Globus pallidus (tissue), 1 donor: ENCODE results near the gene NEDD4L.

Source experiments
- DNase-seq: peaks from one replicate; pipeline ENCODE4 v3.0.0-alpha.2; 2015; ENCODE audit warnings: low spot score

The NEDD4L gene

GRCh38 chr18:58095655-58096054, 51.6 kb downstream of the NEDD4L start:
- no peak for DNase-seq

- no peak for DNase-seq
These were observed 52.6 kb downstream of the NEDD4L start for GRCh38 chr18:58096658-58097057.

GRCh38 chr18:58097121-58097906, 53.3 kb downstream of the NEDD4L start:
- no peak for DNase-seq

- no peak for DNase-seq
These were observed 53.8 kb downstream of the NEDD4L start for GRCh38 chr18:58097907-58098166.

GRCh38 chr18:58098706-58099105, 54.7 kb downstream of the NEDD4L start:
- no peak for DNase-seq

GRCh38 chr18:58100154-58100553, 56.1 kb downstream of the NEDD4L start:
- DNase-seq = no peak

GRCh38 chr18:58101291-58101794, 57.3 kb downstream of the NEDD4L start:
- DNase-seq = peak; percentile 98

- no peak for DNase-seq
These were observed 58.0 kb downstream of the NEDD4L start for GRCh38 chr18:58102018-58102417.

- no peak for DNase-seq
These were observed 58.8 kb downstream of the NEDD4L start for GRCh38 chr18:58102875-58103274.

- no peak for DNase-seq
These were observed 59.4 kb downstream of the NEDD4L start for GRCh38 chr18:58103339-58103985.

- DNase-seq = no peak
These were observed 60.1 kb downstream of the NEDD4L start for GRCh38 chr18:58104096-58104495.

GRCh38 chr18:58105206-58105887, 61.3 kb downstream of the NEDD4L start:
- no peak for DNase-seq

- no peak for DNase-seq
These were observed 61.8 kb downstream of the NEDD4L start for GRCh38 chr18:58105888-58106260.

GRCh38 chr18:58106289-58107070, 62.5 kb downstream of the NEDD4L start:
- no peak for DNase-seq

- DNase-seq = no peak
These were observed 65.2 kb downstream of the NEDD4L start for GRCh38 chr18:58109256-58109655.

- no peak for DNase-seq
These were observed 66.4 kb downstream of the NEDD4L start for GRCh38 chr18:58110398-58110797.

- DNase-seq = no peak
These were observed 68.1 kb downstream of the NEDD4L start for GRCh38 chr18:58112174-58112573.

- DNase-seq = no peak
These were observed 69.3 kb downstream of the NEDD4L start for GRCh38 chr18:58113337-58113736.

GRCh38 chr18:58114766-58115165, 70.7 kb downstream of the NEDD4L start:
- DNase-seq = no peak

- no peak for DNase-seq
These were observed 72.8 kb downstream of the NEDD4L start for GRCh38 chr18:58116818-58117217.

GRCh38 chr18:58117786-58118403, 73.9 kb downstream of the NEDD4L start:
- no peak for DNase-seq

GRCh38 chr18:58118536-58118935, 74.5 kb downstream of the NEDD4L start:
- no peak for DNase-seq
